Measurements from ENCODE around the gene MELK.

Gene MELK

DNA sequence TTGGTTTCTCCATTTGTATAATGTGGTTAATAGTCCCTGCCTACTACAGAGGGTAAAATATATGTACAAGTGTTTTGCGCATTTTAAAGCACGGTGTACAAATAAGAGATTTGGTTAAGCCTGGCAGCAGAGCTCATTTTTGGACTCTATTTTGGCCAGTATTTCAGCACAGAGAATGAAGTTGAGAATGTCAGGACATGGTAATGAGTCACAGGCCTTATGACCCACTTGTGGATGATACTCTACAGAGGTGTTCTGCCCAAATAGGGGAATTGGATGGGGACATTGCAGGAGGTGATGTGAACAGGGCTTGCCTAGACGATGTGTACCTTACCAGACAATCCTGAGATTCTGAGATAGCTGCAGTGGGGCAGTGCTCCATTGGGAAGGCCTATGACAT, 50.6 kb downstream of the MELK start:
- peaks cover 35% of the 10 kb centered on the region for H3K79me2 ChIP-seq (ENCODE audit: control insufficient read depth, insufficient read depth, low read length, unreplicated experiment)
- H3K36me3 ChIP-seq (ENCODE audit: insufficient read depth, low read length) = no peaks in the 10 kb centered on the region
- peak overlapping the region; percentile 33; the same call in 1 of the 2 replicates for H3K27ac ChIP-seq (ENCODE audit: low read depth, low read length)
- no peak overlapping the region for H2AFZ ChIP-seq (ENCODE audit: low read length, unreplicated experiment)
- H3K27me3 ChIP-seq (ENCODE audit: insufficient read depth, low read length) = no peaks in the 10 kb centered on the region
- H3K4me3 ChIP-seq (ENCODE audit: low read depth, low read length) = no peak overlapping the region
- peaks cover 35% of the 10 kb centered on the region for H3K4me1 ChIP-seq (ENCODE audit: control insufficient read depth, insufficient read depth, low read length, unreplicated experiment)

DNA sequence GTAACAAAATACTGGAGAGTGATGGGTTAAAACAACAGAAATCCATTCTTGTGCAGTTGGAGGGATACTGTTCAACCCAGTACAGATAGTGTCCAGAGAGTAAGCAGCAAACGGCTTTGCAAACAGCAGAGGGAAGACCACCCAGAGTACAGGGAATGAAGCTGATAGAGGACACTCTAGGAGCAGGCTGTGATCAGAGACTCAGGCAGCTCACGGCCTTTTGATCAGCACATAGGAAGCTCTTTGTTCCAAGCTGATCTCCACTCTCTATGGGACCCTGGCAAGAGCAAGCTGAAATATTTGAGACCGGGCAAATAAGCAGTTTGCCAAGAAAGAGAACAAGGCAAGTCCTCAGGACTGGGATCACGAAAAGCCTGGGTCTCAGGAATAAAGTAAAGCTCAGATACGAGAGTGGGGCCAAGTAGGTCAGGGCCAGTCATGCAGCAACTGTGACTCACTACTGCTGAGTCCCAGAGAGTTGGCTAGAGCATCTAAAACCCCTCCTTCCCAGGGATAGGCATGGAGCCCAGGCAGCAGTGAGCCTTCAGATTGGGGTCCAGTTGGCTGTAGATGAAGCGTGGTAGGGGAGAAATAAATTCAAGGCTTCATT, 52.4 kb downstream of the MELK start:
- no peak overlapping the region for H2AFZ ChIP-seq (ENCODE audit: low read length, unreplicated experiment)
- no peaks in the 10 kb centered on the region for H3K27me3 ChIP-seq (ENCODE audit: insufficient read depth, low read length)
- no peak overlapping the region for H3K4me3 ChIP-seq (ENCODE audit: low read depth, low read length)
- peaks cover 35% of the 10 kb centered on the region for H3K4me1 ChIP-seq (ENCODE audit: control insufficient read depth, insufficient read depth, low read length, unreplicated experiment)
- H3K27ac ChIP-seq (ENCODE audit: low read depth, low read length) = peak overlapping the region; percentile 70
- H3K79me2 ChIP-seq (ENCODE audit: control insufficient read depth, insufficient read depth, low read length, unreplicated experiment) = peaks cover 29% of the 10 kb centered on the region
- H3K36me3 ChIP-seq (ENCODE audit: insufficient read depth, low read length) = no peaks in the 10 kb centered on the region

GRCh38 chr9:36632892-36633291, 60.2 kb downstream of the MELK start:
- H3K79me2 ChIP-seq (ENCODE audit: control insufficient read depth, insufficient read depth, low read length, unreplicated experiment) = peaks cover 6% of the 10 kb centered on the region
- H3K4me1 ChIP-seq (ENCODE audit: control insufficient read depth, insufficient read depth, low read length, unreplicated experiment) = no peaks in the 10 kb centered on the region
- no peaks in the 10 kb centered on the region for H3K27me3 ChIP-seq (ENCODE audit: insufficient read depth, low read length)
- no peak overlapping the region for H3K4me3 ChIP-seq (ENCODE audit: low read depth, low read length)
- H3K36me3 ChIP-seq (ENCODE audit: insufficient read depth, low read length) = peaks cover 15% of the 10 kb centered on the region; the same call in 1 of the 2 replicates
- no peak overlapping the region for H2AFZ ChIP-seq (ENCODE audit: low read length, unreplicated experiment)
- H3K27ac ChIP-seq (ENCODE audit: low read depth, low read length) = no peak overlapping the region

- H3K4me3 ChIP-seq (ENCODE audit: low read depth, low read length) = no peak overlapping the region
- H3K79me2 ChIP-seq (ENCODE audit: control insufficient read depth, insufficient read depth, low read length, unreplicated experiment) = peaks cover 3% of the 10 kb centered on the region
- H2AFZ ChIP-seq (ENCODE audit: low read length, unreplicated experiment) = no peak overlapping the region
- no peaks in the 10 kb centered on the region for H3K27me3 ChIP-seq (ENCODE audit: insufficient read depth, low read length)
- peaks cover 5% of the 10 kb centered on the region; the same call in 1 of the 2 replicates for H3K36me3 ChIP-seq (ENCODE audit: insufficient read depth, low read length)
- H3K27ac ChIP-seq (ENCODE audit: low read depth, low read length) = no peak overlapping the region
- H3K4me1 ChIP-seq (ENCODE audit: control insufficient read depth, insufficient read depth, low read length, unreplicated experiment) = no peaks in the 10 kb centered on the region
Measured at GRCh38 chr9:36637491-36638270, 65.0 kb downstream of the MELK start.

GRCh38 chr9:36640771-36641381, 68.2 kb downstream of the MELK start:
- Histone ChIP-seq H3K36me3 (ENCODE audit: insufficient read depth, low read length) (peaks cover 6% of the 10 kb centered on the region; the same call in 1 of the 2 replicates), H3K4me1 (ENCODE audit: control insufficient read depth, insufficient read depth, low read length, unreplicated experiment) (no peaks in the 10 kb centered on the region), H3K4me3 (ENCODE audit: low read depth, low read length) (no peak overlapping the region), H3K27me3 (ENCODE audit: insufficient read depth, low read length) (no peaks in the 10 kb centered on the region), H3K27ac (ENCODE audit: low read depth, low read length) (no peak overlapping the region), H2AFZ (ENCODE audit: low read length, unreplicated experiment) (no peak overlapping the region), H3K79me2 (ENCODE audit: control insufficient read depth, insufficient read depth, low read length, unreplicated experiment) (peaks cover 3% of the 10 kb centered on the region)

- Histone ChIP-seq H3K36me3 (ENCODE audit: insufficient read depth, low read length) (peaks cover 6% of the 10 kb centered on the region; the same call in 1 of the 2 replicates), H3K27me3 (ENCODE audit: insufficient read depth, low read length) (no peaks in the 10 kb centered on the region), H3K27ac (ENCODE audit: low read depth, low read length) (no peak overlapping the region), H2AFZ (ENCODE audit: low read length, unreplicated experiment) (no peak overlapping the region), H3K4me1 (ENCODE audit: control insufficient read depth, insufficient read depth, low read length, unreplicated experiment) (no peaks in the 10 kb centered on the region), H3K4me3 (ENCODE audit: low read depth, low read length) (no peak overlapping the region), H3K79me2 (ENCODE audit: control insufficient read depth, insufficient read depth, low read length, unreplicated experiment) (peaks cover 3% of the 10 kb centered on the region)
Measured at GRCh38 chr9:36642817-36643216, 70.1 kb downstream of the MELK start.

GRCh38 chr9:36656842-36657241, 84.1 kb downstream of the MELK start:
- H3K27me3 ChIP-seq (ENCODE audit: insufficient read depth, low read length) = no peaks in the 10 kb centered on the region
- no peak overlapping the region for H3K4me3 ChIP-seq (ENCODE audit: low read depth, low read length)
- no peak overlapping the region for H2AFZ ChIP-seq (ENCODE audit: low read length, unreplicated experiment)
- H3K79me2 ChIP-seq (ENCODE audit: control insufficient read depth, insufficient read depth, low read length, unreplicated experiment) = no peaks in the 10 kb centered on the region
- H3K4me1 ChIP-seq (ENCODE audit: control insufficient read depth, insufficient read depth, low read length, unreplicated experiment) = no peaks in the 10 kb centered on the region
- peaks cover 10% of the 10 kb centered on the region for H3K36me3 ChIP-seq (ENCODE audit: insufficient read depth, low read length)
- H3K27ac ChIP-seq (ENCODE audit: low read depth, low read length) = no peak overlapping the region

- Histone ChIP-seq H2AFZ (ENCODE audit: low read length, unreplicated experiment) (no peak overlapping the region), H3K27me3 (ENCODE audit: insufficient read depth, low read length) (no peaks in the 10 kb centered on the region), H3K36me3 (ENCODE audit: insufficient read depth, low read length) (no peaks in the 10 kb centered on the region; the same call in 1 of the 2 replicates), H3K4me3 (ENCODE audit: low read depth, low read length) (no peak overlapping the region), H3K27ac (ENCODE audit: low read depth, low read length) (no peak overlapping the region), H3K4me1 (ENCODE audit: control insufficient read depth, insufficient read depth, low read length, unreplicated experiment) (no peaks in the 10 kb centered on the region), H3K79me2 (ENCODE audit: control insufficient read depth, insufficient read depth, low read length, unreplicated experiment) (no peaks in the 10 kb centered on the region)
Measured at GRCh38 chr9:36659500-36659899, 86.8 kb downstream of the MELK start.

GRCh38 chr9:36664806-36665205, 92.1 kb downstream of the MELK start:
- Histone ChIP-seq H3K4me1 (ENCODE audit: control insufficient read depth, insufficient read depth, low read length, unreplicated experiment) (peaks cover 15% of the 10 kb centered on the region), H3K36me3 (ENCODE audit: insufficient read depth, low read length) (peaks cover 6% of the 10 kb centered on the region; the same call in 1 of the 2 replicates)

GRCh38 chr9:36665387-36665786, 92.7 kb downstream of the MELK start:
- peaks cover 6% of the 10 kb centered on the region; the same call in 1 of the 2 replicates for H3K36me3 ChIP-seq (ENCODE audit: insufficient read depth, low read length)

More at GRCh38 chr9:36664806-36665205, 92.1 kb downstream of the MELK start:
- Histone ChIP-seq H3K27me3 (ENCODE audit: insufficient read depth, low read length) (no peaks in the 10 kb centered on the region), H2AFZ (ENCODE audit: low read length, unreplicated experiment) (no peak overlapping the region), H3K4me3 (ENCODE audit: low read depth, low read length) (no peak overlapping the region), H3K79me2 (ENCODE audit: control insufficient read depth, insufficient read depth, low read length, unreplicated experiment) (no peaks in the 10 kb centered on the region), H3K27ac (ENCODE audit: low read depth, low read length) (no peak overlapping the region)

More at GRCh38 chr9:36665387-36665786, 92.7 kb downstream of the MELK start:
- no peaks in the 10 kb centered on the region for H3K27me3 ChIP-seq (ENCODE audit: insufficient read depth, low read length)
- peak overlapping the region; percentile 51 for H3K27ac ChIP-seq (ENCODE audit: low read depth, low read length)
- H3K4me3 ChIP-seq (ENCODE audit: low read depth, low read length) = no peak overlapping the region
- no peak overlapping the region for H2AFZ ChIP-seq (ENCODE audit: low read length, unreplicated experiment)
- H3K4me1 ChIP-seq (ENCODE audit: control insufficient read depth, insufficient read depth, low read length, unreplicated experiment) = peaks cover 15% of the 10 kb centered on the region
- no peaks in the 10 kb centered on the region for H3K79me2 ChIP-seq (ENCODE audit: control insufficient read depth, insufficient read depth, low read length, unreplicated experiment)
